Sigmoid colon (tissue), 4 donors: ENCODE results near the gene KCNAB3.
"Not testable (repeated sequence)": the region's sequence is repeated elsewhere in the genome, so short reads cannot be mapped to it uniquely, and the experiment has no call there.

Experiments
- CTCF ChIP-seq, 4 experiments: fragments of 450-650 bp in 3 of 4; fragments of 200-600 bp in 1 of 4; IDR thresholded peaks; one replicate each; pipeline ENCODE4 v1.5.1; 2016 to 2019; ENCODE audit warnings: antibody characterized with exemption in 4 of 4, mild to moderate bottlenecking in 3 of 4, moderate library complexity in 2 of 4
- POLR2AphosphoS5 ChIP-seq, 4 donors: sonication (generic); formaldehyde crosslinking; IDR thresholded peaks; one replicate each; pipeline ENCODE4 v1.6.1; 2017; ENCODE audit warnings: antibody characterized with exemption in 4 of 4

DNA sequence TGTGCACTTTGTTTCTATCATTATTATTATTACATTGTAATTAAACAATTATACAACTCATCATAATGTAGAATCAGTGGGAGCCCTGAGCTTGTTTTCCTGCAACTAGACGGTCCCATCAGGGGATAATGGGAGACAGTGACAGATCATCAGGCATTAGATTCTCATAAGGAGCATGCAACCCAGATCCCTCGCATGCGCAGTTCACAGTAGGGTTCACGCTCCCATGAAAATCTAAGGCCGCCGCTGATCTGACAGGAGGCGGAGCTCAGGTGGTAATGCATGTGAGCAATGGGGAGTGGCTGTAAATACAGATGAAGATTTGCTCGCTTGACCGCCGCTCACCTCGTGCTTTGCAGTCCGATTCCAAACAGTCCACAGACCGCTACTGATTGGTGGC lies 23.6 kb upstream of the KCNAB3 start:
- not testable (repeated sequence) for TF ChIP-seq POLR2AphosphoS5, CTCF (IDR thresholded peaks at IDR 0.05)
